Subcutaneous abdominal adipose tissue (tissue), 5 donors: ENCODE measurements around the gene CREBBP.

Experiments used
- H3K27ac ChIP-seq: one replicate; pipeline ENCODE4 v1.7.0; 2013; ENCODE audit warnings: low read depth, mild to moderate bottlenecking, inconsistent platforms, low read length, moderate library complexity
- H3K27me3 ChIP-seq, 5 donors: one replicate each; pipeline ENCODE4 v1.7.0; 2013; ENCODE audit warnings: low read length in 5 of 5, inconsistent platforms in 1 of 5; ENCODE audit not compliant: control insufficient read depth in 5 of 5, insufficient read depth in 4 of 5
- H3K36me3 ChIP-seq, 5 donors: one replicate each; pipeline ENCODE4 v1.7.0; 2013; ENCODE audit warnings: low read length in 5 of 5; ENCODE audit not compliant: control insufficient read depth in 5 of 5, insufficient read depth in 5 of 5
- H3K4me1 ChIP-seq, 5 donors: one replicate each; pipeline ENCODE4 v1.7.0; 2013; ENCODE audit warnings: low read length in 5 of 5, mild to moderate bottlenecking in 3 of 5, moderate library complexity in 1 of 5; ENCODE audit not compliant: control insufficient read depth in 5 of 5, insufficient read depth in 5 of 5
- H3K4me3 ChIP-seq, 5 donors: one replicate each; pipeline ENCODE4 v1.7.0; 2013; ENCODE audit warnings: low read length in 5 of 5, low read depth in 1 of 5
- H3K9ac ChIP-seq, 5 donors: one replicate each; pipeline ENCODE4 v1.7.0; 2013; ENCODE audit warnings: low read length in 5 of 5, mild to moderate bottlenecking in 4 of 5, moderate library complexity in 3 of 5
- H3K9me3 ChIP-seq, 5 donors: one replicate each; pipeline ENCODE4 v1.7.0; 2013; ENCODE audit warnings: low read length in 5 of 5; ENCODE audit not compliant: control insufficient read depth in 5 of 5
- donor health status: healthy.
- donor health status: healthy.
- donor health status: healthy.
- donor health status: healthy.
- donor health status: healthy.

The CREBBP gene

DNA sequence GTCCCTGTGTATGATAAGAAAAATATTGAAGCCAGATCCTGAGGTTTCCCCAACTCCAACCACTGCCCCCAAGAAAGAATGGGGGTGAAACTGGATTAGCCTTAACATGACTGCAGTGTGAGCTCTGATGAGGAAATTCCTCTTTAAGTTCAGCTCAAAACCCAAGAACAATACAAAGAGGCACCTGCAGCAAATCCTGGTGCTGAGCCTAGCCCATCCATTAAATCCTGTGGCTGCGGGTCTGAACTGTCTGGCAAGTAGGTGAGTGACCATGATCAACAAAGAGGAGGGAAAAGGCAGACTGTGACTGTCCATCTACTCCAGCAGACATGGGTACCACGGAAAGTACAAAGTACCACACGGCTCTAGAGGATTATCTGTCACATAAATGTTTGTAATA lies 64.2 kb downstream of the CREBBP start:
- peaks cover 4 to 49% (median 36%) of the 10 kb centered on the region in 5 donors for H3K4me1 ChIP-seq
- no peaks in the 10 kb centered on the region for H3K9me3 ChIP-seq
- H3K27me3 ChIP-seq = no peaks in the 10 kb centered on the region
- H3K27ac ChIP-seq = no peak overlapping the region
- no peaks in the 10 kb centered on the region for H3K36me3 ChIP-seq
- H3K4me3 ChIP-seq = no peak overlapping the region
- no peak overlapping the region for H3K9ac ChIP-seq

DNA sequence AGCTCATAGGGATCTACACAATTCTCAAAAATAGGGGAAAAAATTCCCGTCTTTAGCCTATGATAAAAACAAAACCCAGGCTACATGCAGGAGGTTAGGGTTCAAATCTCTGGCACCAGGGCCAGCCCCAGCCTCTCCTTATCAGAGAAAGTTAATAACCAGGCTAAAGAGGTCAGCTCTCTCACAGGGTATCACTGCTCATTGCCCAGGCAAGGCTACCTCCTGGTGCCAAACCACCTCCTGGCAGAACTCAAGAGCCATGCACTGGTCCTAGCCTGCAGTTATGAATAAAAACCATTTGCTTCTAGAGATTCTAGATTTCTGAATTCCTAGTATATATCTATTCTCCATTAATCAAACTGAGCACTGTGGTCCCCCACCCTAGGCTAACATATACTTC lies 65.8 kb downstream of the CREBBP start:
- Histone ChIP-seq H3K27me3 (no peaks in the 10 kb centered on the region), H3K27ac (no peak overlapping the region), H3K9me3 (no peaks in the 10 kb centered on the region), H3K4me1 (peaks cover 4 to 37% (median 33%) of the 10 kb centered on the region in 5 donors), H3K9ac (no peak overlapping the region), H3K36me3 (peaks cover 0 to 7% (median 5%) of the 10 kb centered on the region in 5 donors), H3K4me3 (no peak overlapping the region)

- Histone ChIP-seq H3K27ac (no peak overlapping the region), H3K27me3 (no peaks in the 10 kb centered on the region), H3K9me3 (no peaks in the 10 kb centered on the region), H3K4me3 (no peak overlapping the region), H3K36me3 (peaks cover 4 to 19% (median 17%) of the 10 kb centered on the region in 5 donors), H3K4me1 (peaks cover 0 to 30% (median 15%) of the 10 kb centered on the region in 5 donors), H3K9ac (no peak overlapping the region)
These were observed 67.9 kb downstream of the CREBBP start for GRCh38 chr16:3812469-3813172.

DNA sequence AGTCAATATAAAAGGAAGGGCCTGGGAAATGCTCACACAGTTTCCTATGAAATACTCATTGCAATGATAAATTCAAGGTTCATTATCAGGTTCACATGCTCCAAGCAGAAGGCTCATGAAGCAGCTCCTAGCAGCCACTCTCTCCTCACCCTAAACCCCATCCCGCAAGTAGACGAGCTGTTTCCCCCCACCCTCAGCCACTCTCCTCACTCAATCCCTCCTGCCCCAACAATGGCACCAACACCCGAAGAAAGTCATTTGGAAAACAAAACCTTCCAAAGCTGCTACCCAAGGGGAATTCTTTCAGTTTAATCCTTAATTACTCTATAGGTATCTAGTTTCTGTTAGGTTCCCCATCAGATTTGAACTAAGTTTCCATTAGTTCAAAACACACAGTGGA lies 69.7 kb downstream of the CREBBP start:
- H3K27ac ChIP-seq = no peak overlapping the region
- no peak overlapping the region for H3K4me3 ChIP-seq
- H3K9ac ChIP-seq = no peak overlapping the region
- peaks cover 0 to 28% (median 8%) of the 10 kb centered on the region in 5 donors for H3K4me1 ChIP-seq
- no peaks in the 10 kb centered on the region for H3K9me3 ChIP-seq
- peaks cover 4 to 26% (median 22%) of the 10 kb centered on the region in 5 donors for H3K36me3 ChIP-seq
- H3K27me3 ChIP-seq = no peaks in the 10 kb centered on the region

GRCh38 chr16:3810198-3810664 lies 70.3 kb downstream of the CREBBP start:
- peaks cover 0 to 29% (median 14%) of the 10 kb centered on the region in 5 donors for H3K4me1 ChIP-seq
- no peak overlapping the region for H3K27ac ChIP-seq
- peaks cover 4 to 26% (median 22%) of the 10 kb centered on the region in 5 donors for H3K36me3 ChIP-seq
- no peaks in the 10 kb centered on the region for H3K9me3 ChIP-seq
- no peak overlapping the region for H3K4me3 ChIP-seq
- no peak overlapping the region for H3K9ac ChIP-seq
- no peaks in the 10 kb centered on the region for H3K27me3 ChIP-seq

GRCh38 chr16:3808308-3809063 lies 72.0 kb downstream of the CREBBP start:
- H3K4me3 ChIP-seq = no peak overlapping the region
- H3K27ac ChIP-seq = no peak overlapping the region
- no peak overlapping the region for H3K9ac ChIP-seq
- H3K27me3 ChIP-seq = no peaks in the 10 kb centered on the region
- peaks cover 4 to 26% (median 22%) of the 10 kb centered on the region in 5 donors for H3K36me3 ChIP-seq
- H3K4me1 ChIP-seq = peaks cover 4 to 38% (median 25%) of the 10 kb centered on the region in 5 donors
- H3K9me3 ChIP-seq = no peaks in the 10 kb centered on the region

- H3K27me3 ChIP-seq = no peaks in the 10 kb centered on the region
- peaks cover 4 to 26% (median 22%) of the 10 kb centered on the region in 5 donors for H3K36me3 ChIP-seq
- no peak overlapping the region for H3K4me3 ChIP-seq
- H3K4me1 ChIP-seq = peaks cover 4 to 32% (median 25%) of the 10 kb centered on the region in 5 donors
- H3K9ac ChIP-seq = no peak overlapping the region
- no peak overlapping the region for H3K27ac ChIP-seq
- H3K9me3 ChIP-seq = no peaks in the 10 kb centered on the region
These were observed 72.9 kb downstream of the CREBBP start for GRCh38 chr16:3807425-3808123.

DNA sequence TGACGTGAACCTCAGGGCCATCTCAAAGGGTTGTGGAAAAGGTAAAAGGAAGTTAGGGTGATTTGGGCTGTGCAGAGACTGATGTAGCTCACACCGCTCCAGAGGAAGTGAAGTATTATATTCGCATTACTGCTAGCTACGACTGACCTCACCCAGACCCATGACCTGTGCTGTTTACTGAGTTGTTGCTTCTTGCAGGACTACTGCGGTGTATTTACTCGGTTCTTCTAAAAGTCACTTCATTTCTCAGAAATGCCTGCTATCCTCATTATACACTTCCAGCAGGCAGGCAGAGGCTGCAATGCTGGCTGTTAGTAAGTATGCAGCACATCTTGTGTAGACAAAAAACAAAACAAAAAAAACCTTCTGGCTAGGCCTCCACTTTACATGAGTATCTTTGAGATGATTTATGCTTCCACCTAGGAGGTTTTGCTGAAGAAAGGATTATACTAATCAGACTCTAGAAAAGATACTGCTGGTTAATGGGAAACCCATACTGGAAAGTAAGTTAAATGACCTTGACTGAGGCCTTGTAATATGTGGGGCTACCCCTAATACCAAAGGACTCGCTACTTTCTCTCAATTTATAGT lies 76.0 kb downstream of the CREBBP start:
- no peak overlapping the region for H3K27ac ChIP-seq
- peaks cover 0 to 19% (median 14%) of the 10 kb centered on the region in 5 donors for H3K36me3 ChIP-seq
- no peak overlapping the region for H3K4me3 ChIP-seq
- H3K9ac ChIP-seq = no peak overlapping the region
- H3K4me1 ChIP-seq = peaks cover 3 to 27% (median 23%) of the 10 kb centered on the region in 5 donors
- H3K27me3 ChIP-seq = no peaks in the 10 kb centered on the region
- H3K9me3 ChIP-seq = no peaks in the 10 kb centered on the region

GRCh38 chr16:3800477-3801270 lies 79.8 kb downstream of the CREBBP start:
- Histone ChIP-seq H3K27ac (no peak overlapping the region), H3K36me3 (no peaks in the 10 kb centered on the region), H3K9me3 (no peaks in the 10 kb centered on the region), H3K27me3 (no peaks in the 10 kb centered on the region), H3K4me1 (peaks cover 4 to 27% (median 21%) of the 10 kb centered on the region in 5 donors), H3K9ac (no peak overlapping the region), H3K4me3 (no peak overlapping the region)
